H7 (cell line): Measurements from ENCODE around the gene PAGE5. TPM values are rescaled to one million over a fixed set of nuclear protein-coding genes. Genes with fewer than 3 reads are reported as not detected.

ENCODE experiments used
- total RNA-seq: library from RNA; depleted of rRNA; stranded (reverse); fragments of >200 nt; shearing (Covaris generic); gene quantifications from 2 replicates; pipeline ENCODE4 v1.2.3, GENCODE V29; 2014; rRNA removed

The PAGE5 gene
- total RNA-seq, 1 experiment from 2014 or later: not detected

Other genes with a start within 250 kb of the PAGE5 start
- 0.07 and 0.14 TPM in 2 replicates for gene PFKFB1, start 226.2 kb upstream of the PAGE5 start, total RNA-seq
- 21.7 and 26.4 TPM in 2 replicates for gene APEX2, start 220.0 kb upstream of the PAGE5 start, total RNA-seq
- not detected in 2 replicates for gene ALAS2, start 189.4 kb upstream of the PAGE5 start, total RNA-seq
- not detected in 2 replicates for gene PAGE2B, start 145.3 kb upstream of the PAGE5 start, total RNA-seq
- gene PAGE2, start 131.3 kb upstream of the PAGE5 start, total RNA-seq: not detected in 2 replicates
- not detected in 2 replicates for gene PAGE3, start 44.6 kb downstream of the PAGE5 start, total RNA-seq
- gene MAGEH1, start 231.8 kb downstream of the PAGE5 start, total RNA-seq: 18.0 and 18.4 TPM in 2 replicates